ENCODE measurements around the gene NSD2. TPM values are rescaled to one million over a fixed set of nuclear protein-coding genes. Genes with fewer than 3 reads are reported as not detected.

Gene NSD2
- total and polyA plus RNA-seq, 9 of the 15 experiments (the other 6 are each of a cell fraction or from before 2014, with no cell fraction given) = 6.4 to 126 (median 58.8) TPM

- Histone ChIP-seq H3K4me2 (ENCODE audit: insufficient read depth, low read length) (no peak overlapping the region), H3K27ac (ENCODE audit: extremely low read depth, low read depth, low read length) (no peak overlapping the region), H3K9me1 (ENCODE audit: control insufficient read depth, insufficient read depth, low read length) (peaks cover 3% of the 10 kb centered on the region), H3K79me2 (ENCODE audit: control insufficient read depth, insufficient read depth, low read length) (peaks cover 17% of the 10 kb centered on the region), H3K9ac (ENCODE audit: insufficient read depth in 1 of 2, low read depth in 2 of 2, low read length in 2 of 2) (no peak overlapping the region), H3K4me3 (no peak overlapping the region), H3K36me3 (ENCODE audit: control insufficient read depth, insufficient read depth, low read length) (peaks cover 95% of the 10 kb centered on the region; the same call in 2 of the 3 replicates), H2AFZ (ENCODE audit: low read depth, low read length) (no peak overlapping the region), H3K4me1 (replicated peaks in 1 of 2; ENCODE audit: control insufficient read depth in 2 of 2, insufficient read depth in 2 of 2, low read length in 2 of 2) (peaks cover 0 to 55% of the 10 kb centered on the region in 2 experiments; a peak in 3 of 5 replicates), H3K27me3 (ENCODE audit: control insufficient read depth in 2 of 2, insufficient read depth in 2 of 2, low read length in 2 of 2) (no peaks in the 10 kb centered on the region), H3K9me3 (replicated peaks; ENCODE audit: control insufficient read depth, insufficient read depth, low read depth, low read length) (no peaks in the 10 kb centered on the region), H4K20me1 (replicated peaks; ENCODE audit: control insufficient read depth, insufficient read depth, low read length) (no peaks in the 10 kb centered on the region; the same call in 1 of the 2 replicates)
- ChIA-PET CTCF (ENCODE audit: low intra/inter-chr PET ratio) (no interaction called here), POLR2A (interaction anchor here (0.6 to 1.0 kb wide), 3 partner anchors 19 to 165 kb away, joined by 3 read pairs; partner anchors contain the start of gene NELFA)
- FAIRE-seq (no peak), ATAC-seq (no peak), DNase-seq (ENCODE audit: extremely low read depth in 1 of 4, low spot score in 3 of 4) (no peak)
- in situ Hi-C loops (cut with MboI) = no loop called here
- 80% methylated on average over 2 of the region's 19 CpGs for WGBS (ENCODE audit: insufficient coverage, low coverage, missing lambda C conversion rate)
- BruUV-seq (replicated peaks) = no TSS peak
- TF ChIP-seq ZSCAN32 (CRISPR knock-in tag; IDR thresholded peaks at IDR 0.05) (no peak), POLR2G (IDR thresholded peaks at IDR 0.05; ENCODE audit: low read depth, low read length) (peak; percentile 41; the same call in 1 of the 2 replicates), RFX5 (IDR thresholded peaks at IDR 0.05; ENCODE audit: low read depth, low read length) (no peak), RBM22 (IDR thresholded peaks at IDR 0.05; ENCODE audit: low read depth, low read length, poor library complexity, severe bottlenecking) (peak; percentile 46), ELK3 (CRISPR knock-in tag; IDR thresholded peaks at IDR 0.05) (no peak)
- intact Hi-C loops (cut with micrococcal nuclease) = no loop called here
Measured at GRCh38 chr4:1987296-1987695, 116.1 kb downstream of the NSD2 start.

All from K562 (cell line).